ENCODE measurements around the gene GPR156.
"Not testable (repeated sequence)": the region's sequence is repeated elsewhere in the genome, so short reads cannot be mapped to it uniquely, and the experiment has no call there.

GPR156 gene

DNA sequence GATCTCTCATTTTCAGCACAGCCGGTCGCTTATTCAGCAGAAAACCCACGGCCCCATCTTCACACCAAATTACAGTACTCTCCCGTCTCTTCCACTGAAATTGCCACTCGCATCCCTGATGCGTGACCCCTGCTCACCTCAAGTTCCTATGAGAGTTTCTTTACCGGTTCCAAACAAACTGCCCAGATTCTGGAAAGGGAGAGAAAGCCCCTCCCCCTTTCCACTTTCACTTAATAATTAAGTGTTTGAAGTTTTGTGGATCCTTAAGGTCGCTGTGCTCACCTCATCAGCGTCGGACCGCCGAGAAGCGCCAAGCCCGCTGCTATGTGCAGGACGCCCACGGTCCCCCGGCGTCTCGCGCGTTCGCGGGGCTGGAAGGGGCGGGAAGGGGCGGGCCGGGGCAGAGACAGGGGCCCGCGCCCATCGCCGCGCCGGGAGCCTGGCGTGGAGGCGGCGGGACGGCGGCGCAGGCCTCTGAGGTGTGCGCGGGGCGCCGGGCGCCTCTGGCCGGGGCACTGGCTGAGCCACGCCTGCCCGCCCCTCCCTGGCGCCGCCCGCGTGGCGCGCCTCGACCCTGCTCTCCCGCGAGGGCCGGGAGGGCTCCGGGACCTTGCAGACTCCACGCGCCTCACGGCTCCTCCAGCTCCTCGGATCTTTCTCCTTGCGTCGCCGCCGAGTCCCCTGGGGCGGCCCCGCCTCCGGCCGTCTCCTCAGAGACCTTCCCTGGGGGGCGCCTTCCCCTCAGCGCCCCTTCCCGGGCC is at the start of gene GPR156:
TSS of gene GPR156 (minus strand) at position 476 of the 761 bp plus-strand sequence. CDS start 41,124 bp downstream, outside the sequence.
- DNase-seq = no peak

GRCh38 chr3:120332646-120333045 is 47.6 kb upstream of the GPR156 start:
- no peak for DNase-seq

- no peak for DNase-seq
These were observed 46.1 kb upstream of the GPR156 start for GRCh38 chr3:120331076-120331475.

- no peak for DNase-seq
These were observed 41.8 kb upstream of the GPR156 start for GRCh38 chr3:120326784-120327183.

GRCh38 chr3:120324190-120324589 is 39.2 kb upstream of the GPR156 start:
- no peak for DNase-seq

DNA sequence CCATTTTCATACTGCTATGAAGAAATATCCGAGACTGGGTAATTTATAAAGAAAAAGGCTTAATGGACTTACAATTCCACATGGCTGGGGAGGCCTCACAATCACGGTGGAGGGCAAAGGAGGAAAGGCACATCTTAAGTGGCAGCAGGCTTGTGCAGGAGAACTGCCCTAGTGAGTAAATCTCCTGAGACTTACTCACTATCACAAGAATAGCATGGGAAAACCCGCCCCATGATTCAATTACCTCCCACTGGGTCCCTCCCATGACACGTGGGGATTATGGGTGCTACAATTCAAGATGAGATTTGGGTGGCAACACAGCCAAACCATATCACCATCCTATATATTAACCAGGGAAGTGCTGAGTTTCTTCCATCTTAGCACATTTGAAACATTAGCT is 38.7 kb upstream of the GPR156 start:
- not testable (repeated sequence) for DNase-seq

GRCh38 chr3:120311863-120312794 is 27.1 kb upstream of the GPR156 start:
- no peak for DNase-seq

- DNase-seq = no peak
These were observed 21.8 kb upstream of the GPR156 start for GRCh38 chr3:120306519-120307455.

DNA sequence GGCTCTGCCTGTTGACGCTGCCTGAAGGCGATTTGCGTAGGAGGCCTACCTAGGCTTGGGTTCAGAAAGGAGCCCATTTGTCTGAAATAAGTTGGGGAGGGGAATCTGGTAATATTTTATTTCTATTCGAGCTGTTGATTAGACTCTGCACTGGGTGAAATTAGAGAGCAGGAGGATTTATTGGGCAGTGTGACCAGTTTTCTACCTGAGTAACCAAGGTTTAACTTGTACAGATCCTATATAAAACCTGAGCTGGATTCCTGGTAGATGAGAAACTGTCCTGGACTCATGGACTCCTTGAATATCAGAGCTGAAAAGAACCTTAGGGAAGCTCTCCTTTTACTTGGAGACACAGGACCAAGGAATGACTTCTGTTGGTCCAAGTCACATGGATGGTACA is 19.6 kb upstream of the GPR156 start:
- no peak for DNase-seq

DNA sequence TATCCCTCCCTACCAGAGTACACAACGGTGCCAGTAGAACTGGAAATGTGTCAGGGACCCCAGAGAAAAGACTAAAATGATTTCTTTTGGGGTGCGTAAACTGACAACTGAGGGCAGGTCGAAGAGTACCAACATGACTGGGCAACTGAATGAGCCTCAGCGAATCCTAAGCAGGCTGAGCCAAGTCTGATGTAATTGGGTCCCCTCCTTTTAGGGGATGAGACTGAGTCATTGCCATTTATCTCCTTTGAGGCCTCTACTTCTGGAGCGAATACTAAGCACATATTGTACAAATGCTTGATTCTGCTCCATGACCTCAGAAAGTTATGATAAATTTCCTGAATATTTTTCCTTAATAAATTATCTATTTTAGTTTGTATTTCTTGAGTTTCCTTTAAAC is 17.3 kb upstream of the GPR156 start:
- DNase-seq = no peak

GRCh38 chr3:120300971-120301370 is 15.9 kb upstream of the GPR156 start:
- DNase-seq = no peak

GRCh38 chr3:120299403-120299802 is 14.4 kb upstream of the GPR156 start:
- no peak for DNase-seq

- no peak for DNase-seq
These were observed 14.0 kb upstream of the GPR156 start for GRCh38 chr3:120298996-120299395.

- not testable (repeated sequence) for DNase-seq
These were observed 6.5 kb upstream of the GPR156 start for GRCh38 chr3:120291552-120291951.

DNA sequence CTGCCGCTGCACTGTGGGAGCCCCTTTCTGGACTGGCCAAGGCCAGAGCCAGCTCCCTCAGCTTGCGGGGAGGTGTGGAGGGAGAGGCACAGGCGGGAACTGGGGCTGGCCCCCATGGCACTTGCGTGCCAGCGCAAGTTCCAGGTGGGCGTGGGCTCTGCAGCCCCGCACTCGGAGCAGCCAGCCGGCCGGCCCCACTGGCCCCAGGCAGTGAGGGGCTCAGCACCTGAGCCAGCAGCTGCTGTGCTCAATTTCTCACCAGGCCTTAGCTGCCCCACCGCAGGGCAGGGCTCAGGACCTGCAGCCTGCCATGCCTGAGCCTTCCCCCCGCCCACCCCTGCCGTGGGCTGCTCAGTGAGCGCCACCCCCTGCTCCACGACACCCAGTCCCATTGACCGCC is 4.6 kb upstream of the GPR156 start:
- DNase-seq = no peak

- DNase-seq = no peak
These were observed 1.4 kb upstream of the GPR156 start for GRCh38 chr3:120286465-120286864.

DNA sequence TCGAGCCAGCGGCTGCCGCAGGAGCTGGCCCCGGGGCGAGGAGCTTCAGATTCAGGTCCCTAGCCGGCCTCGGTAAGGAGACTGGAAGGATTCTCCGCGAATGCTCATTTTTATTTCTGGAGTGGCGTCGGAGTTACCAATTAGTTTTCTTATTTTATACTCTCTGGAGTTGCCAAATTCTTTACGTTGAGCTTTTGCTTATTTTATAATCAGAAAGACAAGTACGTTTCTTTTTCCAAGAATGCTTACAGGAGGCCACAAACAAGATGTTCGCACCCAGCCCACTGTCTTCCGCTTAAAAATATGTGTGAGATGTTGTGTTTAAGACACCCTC is 453 bp upstream of the GPR156 start:
- DNase-seq = no peak

- DNase-seq = no peak
These were observed 3.8 kb downstream of the GPR156 start for GRCh38 chr3:120281261-120281660.

GRCh38 chr3:120280566-120280965 is 4.5 kb downstream of the GPR156 start:
- DNase-seq = no peak

- DNase-seq = no peak
These were observed 5.0 kb downstream of the GPR156 start for GRCh38 chr3:120280026-120280425.

GRCh38 chr3:120276767-120277166 is 8.3 kb downstream of the GPR156 start:
- no peak for DNase-seq

DNA sequence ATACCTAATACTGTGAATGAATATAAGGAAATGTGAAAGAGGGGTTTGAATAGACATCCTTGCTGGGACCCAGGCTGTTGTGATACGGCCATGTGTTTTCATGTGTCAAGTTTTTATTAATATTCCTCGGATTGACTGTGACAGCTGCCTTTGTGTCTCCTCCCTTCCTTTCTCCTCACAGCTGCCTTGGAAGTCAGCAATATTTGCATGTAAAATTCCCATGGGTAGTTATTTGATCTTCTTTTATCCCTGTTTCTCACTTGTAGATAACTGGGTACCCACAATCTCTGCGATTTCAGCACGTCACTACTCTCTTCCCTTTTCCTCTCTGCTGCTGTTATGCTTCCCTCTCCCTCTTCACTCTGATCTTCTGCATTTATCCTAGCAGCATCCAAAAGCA is 9.4 kb downstream of the GPR156 start:
- no peak for DNase-seq

GRCh38 chr3:120274739-120275167 is 10.3 kb downstream of the GPR156 start:
- no peak for DNase-seq
